Body of pancreas (tissue), 4 donors: ENCODE data around the gene KDM3A.

ENCODE experiments used
- POLR2A ChIP-seq, 3 donors: fragments of 450-650 bp; IDR thresholded peaks; one replicate each; pipeline ENCODE4 v1.6.1; 2016; ENCODE audit warnings: antibody characterized with exemption in 3 of 3, mild to moderate bottlenecking in 2 of 3
- TF ChIP-seq, protein P1 (sequence below), 7 experiments: fragments of 450-650 bp in 4 of 7; fragments of 200-600 bp in 3 of 7; sonication (generic) in 3 of 7; IDR thresholded peaks; one replicate each; pipeline ENCODE4 v1.5.1; 2016 to 2019; ENCODE audit warnings: antibody characterized with exemption in 7 of 7

DNA sequence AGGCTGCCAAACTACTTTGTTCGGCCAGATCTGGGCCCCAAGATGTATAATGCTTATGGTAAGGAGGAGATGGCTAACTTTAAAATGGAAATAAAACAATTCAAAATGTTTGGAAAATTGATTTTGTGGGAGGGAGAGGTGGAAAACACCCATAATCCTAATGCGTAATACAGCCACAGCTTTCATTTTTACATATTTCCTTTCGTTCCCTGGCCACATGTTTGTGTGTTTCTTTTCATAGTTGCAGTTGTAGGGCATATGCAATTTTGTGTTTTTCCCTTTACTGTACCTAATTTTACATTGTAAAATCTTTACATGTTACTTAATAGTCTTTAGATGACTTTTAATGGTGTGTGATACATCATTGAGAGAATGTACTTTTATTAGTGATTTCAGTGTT lies 44.6 kb downstream of the KDM3A start:
- TF ChIP-seq POLR2A (IDR thresholded peaks at IDR 0.05) = no peak
- TF ChIP-seq, protein P1, sequence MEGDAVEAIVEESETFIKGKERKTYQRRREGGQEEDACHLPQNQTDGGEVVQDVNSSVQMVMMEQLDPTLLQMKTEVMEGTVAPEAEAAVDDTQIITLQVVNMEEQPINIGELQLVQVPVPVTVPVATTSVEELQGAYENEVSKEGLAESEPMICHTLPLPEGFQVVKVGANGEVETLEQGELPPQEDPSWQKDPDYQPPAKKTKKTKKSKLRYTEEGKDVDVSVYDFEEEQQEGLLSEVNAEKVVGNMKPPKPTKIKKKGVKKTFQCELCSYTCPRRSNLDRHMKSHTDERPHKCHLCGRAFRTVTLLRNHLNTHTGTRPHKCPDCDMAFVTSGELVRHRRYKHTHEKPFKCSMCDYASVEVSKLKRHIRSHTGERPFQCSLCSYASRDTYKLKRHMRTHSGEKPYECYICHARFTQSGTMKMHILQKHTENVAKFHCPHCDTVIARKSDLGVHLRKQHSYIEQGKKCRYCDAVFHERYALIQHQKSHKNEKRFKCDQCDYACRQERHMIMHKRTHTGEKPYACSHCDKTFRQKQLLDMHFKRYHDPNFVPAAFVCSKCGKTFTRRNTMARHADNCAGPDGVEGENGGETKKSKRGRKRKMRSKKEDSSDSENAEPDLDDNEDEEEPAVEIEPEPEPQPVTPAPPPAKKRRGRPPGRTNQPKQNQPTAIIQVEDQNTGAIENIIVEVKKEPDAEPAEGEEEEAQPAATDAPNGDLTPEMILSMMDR (IDR thresholded peaks at IDR 0.05) = no peak
